ENCODE data around the gene TCTN3. TPM values are rescaled to one million over a fixed set of nuclear protein-coding genes. Genes with fewer than 3 reads are reported as not detected.

TCTN3 gene
- total and polyA plus RNA-seq, 2 of the 13 experiments (the other 11 are each of a cell fraction or from before 2014, with no cell fraction given), result 53.3 to 60.0 TPM

DNA sequence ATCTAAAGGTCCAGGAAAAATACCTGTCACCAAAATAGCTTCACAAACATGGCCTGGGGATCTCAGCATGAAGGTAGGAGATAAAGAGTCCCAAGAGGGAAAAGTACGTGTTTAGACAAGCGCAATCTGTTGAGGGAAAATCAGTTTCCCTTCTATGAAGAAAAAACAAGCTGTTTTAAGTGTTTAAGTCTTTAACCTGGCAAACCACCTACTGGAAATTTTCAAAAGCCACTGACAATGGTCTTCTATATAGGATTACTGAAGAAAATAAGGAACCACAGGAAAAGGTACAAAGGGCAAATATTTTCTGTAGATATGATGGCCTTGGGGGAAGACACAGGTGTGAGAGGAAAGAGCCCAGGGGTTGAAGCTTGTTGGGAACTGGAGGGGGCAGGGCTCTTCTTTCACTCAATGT is 58.4 kb downstream of the TCTN3 start (continued):
- TF ChIP-seq, protein P1, sequence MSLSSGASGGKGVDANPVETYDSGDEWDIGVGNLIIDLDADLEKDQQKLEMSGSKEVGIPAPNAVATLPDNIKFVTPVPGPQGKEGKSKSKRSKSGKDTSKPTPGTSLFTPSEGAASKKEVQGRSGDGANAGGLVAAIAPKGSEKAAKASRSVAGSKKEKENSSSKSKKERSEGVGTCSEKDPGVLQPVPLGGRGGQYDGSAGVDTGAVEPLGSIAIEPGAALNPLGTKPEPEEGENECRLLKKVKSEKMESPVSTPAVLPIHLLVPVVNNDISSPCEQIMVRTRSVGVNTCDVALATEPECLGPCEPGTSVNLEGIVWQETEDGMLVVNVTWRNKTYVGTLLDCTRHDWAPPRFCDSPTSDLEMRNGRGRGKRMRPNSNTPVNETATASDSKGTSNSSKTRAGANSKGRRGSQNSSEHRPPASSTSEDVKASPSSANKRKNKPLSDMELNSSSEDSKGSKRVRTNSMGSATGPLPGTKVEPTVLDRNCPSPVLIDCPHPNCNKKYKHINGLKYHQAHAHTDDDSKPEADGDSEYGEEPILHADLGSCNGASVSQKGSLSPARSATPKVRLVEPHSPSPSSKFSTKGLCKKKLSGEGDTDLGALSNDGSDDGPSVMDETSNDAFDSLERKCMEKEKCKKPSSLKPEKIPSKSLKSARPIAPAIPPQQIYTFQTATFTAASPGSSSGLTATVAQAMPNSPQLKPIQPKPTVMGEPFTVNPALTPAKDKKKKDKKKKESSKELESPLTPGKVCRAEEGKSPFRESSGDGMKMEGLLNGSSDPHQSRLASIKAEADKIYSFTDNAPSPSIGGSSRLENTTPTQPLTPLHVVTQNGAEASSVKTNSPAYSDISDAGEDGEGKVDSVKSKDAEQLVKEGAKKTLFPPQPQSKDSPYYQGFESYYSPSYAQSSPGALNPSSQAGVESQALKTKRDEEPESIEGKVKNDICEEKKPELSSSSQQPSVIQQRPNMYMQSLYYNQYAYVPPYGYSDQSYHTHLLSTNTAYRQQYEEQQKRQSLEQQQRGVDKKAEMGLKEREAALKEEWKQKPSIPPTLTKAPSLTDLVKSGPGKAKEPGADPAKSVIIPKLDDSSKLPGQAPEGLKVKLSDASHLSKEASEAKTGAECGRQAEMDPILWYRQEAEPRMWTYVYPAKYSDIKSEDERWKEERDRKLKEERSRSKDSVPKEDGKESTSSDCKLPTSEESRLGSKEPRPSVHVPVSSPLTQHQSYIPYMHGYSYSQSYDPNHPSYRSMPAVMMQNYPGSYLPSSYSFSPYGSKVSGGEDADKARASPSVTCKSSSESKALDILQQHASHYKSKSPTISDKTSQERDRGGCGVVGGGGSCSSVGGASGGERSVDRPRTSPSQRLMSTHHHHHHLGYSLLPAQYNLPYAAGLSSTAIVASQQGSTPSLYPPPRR (CRISPR knock-in tag; IDR thresholded peaks at IDR 0.05; ENCODE audit: borderline replicate concordance), result 0 out of 2 replicates have a peak, but pooled peaks have one; percentile 64
- TF ChIP-seq NBN (conservative IDR thresholded peaks at IDR 0.05) (no peak), EED (CRISPR knock-in tag; IDR thresholded peaks at IDR 0.05) (no peak), RXRA (CRISPR knock-in tag; IDR thresholded peaks at IDR 0.05) (no peak; the same call in 1 of the 2 replicates), ZC3H13 (CRISPR knock-in tag; IDR thresholded peaks at IDR 0.05) (no peak), GATA4 (IDR thresholded peaks at IDR 0.05; ENCODE audit: borderline replicate concordance, low read depth) (0 out of 2 replicates have a peak, but pooled peaks have one; percentile 80), SMARCE1 (IDR thresholded peaks at IDR 0.05; ENCODE audit: borderline replicate concordance) (no peak), ZNF644 (CRISPR knock-in tag; IDR thresholded peaks at IDR 0.05; ENCODE audit: low read depth) (peak; percentile 94), RCOR2 (CRISPR knock-in tag; IDR thresholded peaks at IDR 0.05) (peak; percentile 77), ATF6 (CRISPR knock-in tag; conservative IDR thresholded peaks at IDR 0.05) (no peak), HMG20A (CRISPR knock-in tag; IDR thresholded peaks at IDR 0.05; ENCODE audit: borderline replicate concordance) (peak; percentile 82), CHD2 (IDR thresholded peaks at IDR 0.05; ENCODE audit: low read depth, low read length) (no peak), FOSL1 (CRISPR knock-in tag; IDR thresholded peaks at IDR 0.05; ENCODE audit: borderline replicate concordance) (no peak), ZBTB7A (CRISPR knock-in tag; IDR thresholded peaks at IDR 0.05) (no peak)
- TF ChIP-seq, protein P2, sequence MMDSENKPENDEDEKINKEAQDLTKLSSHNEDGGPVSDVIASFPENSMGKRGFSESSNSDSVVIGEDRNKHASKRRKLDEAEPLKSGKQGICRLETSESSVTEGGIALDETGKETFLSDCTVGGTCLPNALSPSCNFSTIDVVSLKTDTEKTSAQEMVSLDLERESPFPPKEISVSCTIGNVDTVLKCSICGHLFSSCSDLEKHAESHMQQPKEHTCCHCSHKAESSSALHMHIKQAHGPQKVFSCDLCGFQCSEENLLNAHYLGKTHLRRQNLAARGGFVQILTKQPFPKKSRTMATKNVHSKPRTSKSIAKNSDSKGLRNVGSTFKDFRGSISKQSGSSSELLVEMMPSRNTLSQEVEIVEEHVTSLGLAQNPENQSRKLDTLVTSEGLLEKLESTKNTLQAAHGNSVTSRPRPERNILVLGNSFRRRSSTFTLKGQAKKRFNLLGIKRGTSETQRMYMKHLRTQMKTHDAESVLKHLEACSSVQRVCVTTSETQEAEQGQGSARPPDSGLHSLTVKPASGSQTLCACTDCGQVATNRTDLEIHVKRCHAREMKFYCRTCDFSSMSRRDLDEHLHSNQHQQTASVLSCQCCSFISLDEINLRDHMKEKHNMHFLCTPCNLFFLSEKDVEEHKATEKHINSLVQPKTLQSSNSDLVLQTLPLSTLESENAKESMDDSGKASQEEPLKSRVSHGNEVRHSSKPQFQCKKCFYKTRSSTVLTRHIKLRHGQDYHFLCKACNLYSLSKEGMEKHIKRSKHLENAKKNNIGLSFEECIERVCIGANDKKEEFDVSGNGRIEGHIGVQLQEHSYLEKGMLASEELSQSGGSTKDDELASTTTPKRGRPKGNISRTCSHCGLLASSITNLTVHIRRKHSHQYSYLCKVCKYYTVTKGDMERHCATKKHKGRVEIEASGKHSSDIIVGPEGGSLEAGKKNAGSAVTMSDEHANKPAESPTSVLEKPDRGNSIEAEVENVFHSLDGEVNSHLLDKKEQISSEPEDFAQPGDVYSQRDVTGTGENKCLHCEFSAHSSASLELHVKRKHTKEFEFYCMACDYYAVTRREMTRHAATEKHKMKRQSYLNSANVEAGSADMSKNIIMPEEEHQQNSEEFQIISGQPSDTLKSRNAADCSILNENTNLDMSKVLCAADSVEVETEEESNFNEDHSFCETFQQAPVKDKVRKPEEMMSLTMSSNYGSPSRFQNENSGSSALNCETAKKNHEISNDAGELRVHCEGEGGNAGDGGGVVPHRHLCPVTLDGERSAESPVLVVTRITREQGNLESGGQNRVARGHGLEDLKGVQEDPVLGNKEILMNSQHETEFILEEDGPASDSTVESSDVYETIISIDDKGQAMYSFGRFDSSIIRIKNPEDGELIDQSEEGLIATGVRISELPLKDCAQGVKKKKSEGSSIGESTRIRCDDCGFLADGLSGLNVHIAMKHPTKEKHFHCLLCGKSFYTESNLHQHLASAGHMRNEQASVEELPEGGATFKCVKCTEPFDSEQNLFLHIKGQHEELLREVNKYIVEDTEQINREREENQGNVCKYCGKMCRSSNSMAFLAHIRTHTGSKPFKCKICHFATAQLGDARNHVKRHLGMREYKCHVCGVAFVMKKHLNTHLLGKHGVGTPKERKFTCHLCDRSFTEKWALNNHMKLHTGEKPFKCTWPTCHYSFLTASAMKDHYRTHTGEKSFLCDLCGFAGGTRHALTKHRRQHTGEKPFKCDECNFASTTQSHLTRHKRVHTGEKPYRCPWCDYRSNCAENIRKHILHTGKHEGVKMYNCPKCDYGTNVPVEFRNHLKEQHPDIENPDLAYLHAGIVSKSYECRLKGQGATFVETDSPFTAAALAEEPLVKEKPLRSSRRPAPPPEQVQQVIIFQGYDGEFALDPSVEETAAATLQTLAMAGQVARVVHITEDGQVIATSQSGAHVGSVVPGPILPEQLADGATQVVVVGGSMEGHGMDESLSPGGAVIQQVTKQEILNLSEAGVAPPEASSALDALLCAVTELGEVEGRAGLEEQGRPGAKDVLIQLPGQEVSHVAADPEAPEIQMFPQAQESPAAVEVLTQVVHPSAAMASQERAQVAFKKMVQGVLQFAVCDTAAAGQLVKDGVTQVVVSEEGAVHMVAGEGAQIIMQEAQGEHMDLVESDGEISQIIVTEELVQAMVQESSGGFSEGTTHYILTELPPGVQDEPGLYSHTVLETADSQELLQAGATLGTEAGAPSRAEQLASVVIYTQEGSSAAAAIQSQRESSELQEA (CRISPR knock-in tag; IDR thresholded peaks at IDR 0.05; ENCODE audit: not compliant biosample characterization), result no peak
- TF ChIP-seq, protein P3, sequence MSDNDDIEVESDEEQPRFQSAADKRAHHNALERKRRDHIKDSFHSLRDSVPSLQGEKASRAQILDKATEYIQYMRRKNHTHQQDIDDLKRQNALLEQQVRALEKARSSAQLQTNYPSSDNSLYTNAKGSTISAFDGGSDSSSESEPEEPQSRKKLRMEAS (IDR thresholded peaks at IDR 0.05), result no peak

All from HepG2 (cell line).